Adrenal gland (tissue), 12 donors: Measurements from ENCODE around the gene SPATA18. TPM values are rescaled to one million over a fixed set of nuclear protein-coding genes. Genes with fewer than 3 reads are reported as not detected.
"Not testable (repeated sequence)": the region's sequence is repeated elsewhere in the genome, so short reads cannot be mapped to it uniquely, and the experiment has no call there.

Experiments
- DNase-seq, 7 donors: peaks; one replicate each; pipeline ENCODE4 v3.0.0-alpha.2; 2019 to 2020
- H3K27ac ChIP-seq, 5 donors: fragments of 200-600 bp; sonication (generic) in 4 of 5; 1 replicate in 3 of 5; 2 replicates in 2 of 5; pipeline versions ENCODE4 v1.5.1 to v1.8.0; 2016 to 2020; ENCODE audit warnings: mild to moderate bottlenecking in 1 of 5
- H3K27me3 ChIP-seq: fragments of 200-600 bp; 2 replicates; pipeline ENCODE4 v1.8.0; 2021
- H3K36me3 ChIP-seq, 2 donors: fragments of 200-600 bp; replicated peaks in 1 of 2; 1 replicate in 1 of 2; 2 replicates in 1 of 2; pipeline versions ENCODE4 v1.5.1 to v1.8.0; 2018 to 2022
- H3K4me1 ChIP-seq, 2 donors: fragments of 200-600 bp; replicated peaks in 1 of 2; 1 replicate in 1 of 2; 2 replicates in 1 of 2; pipeline versions ENCODE4 v1.5.1 to v1.8.0; 2018 to 2021
- H3K4me3 ChIP-seq, 4 donors: fragments of 200-600 bp; sonication (generic) in 3 of 4; one replicate each; pipeline ENCODE4 v1.5.1; 2016 to 2018
- H3K9me3 ChIP-seq, 3 donors: fragments of 200-600 bp; sonication (generic) in 1 of 3; replicated peaks in 1 of 3; 1 replicate in 2 of 3; 2 replicates in 1 of 3; pipeline versions ENCODE4 v1.5.1 to v1.8.0; 2016 to 2021
- CTCF ChIP-seq, 6 experiments: fragments of 450-650 bp in 4 of 6; fragments of 200-600 bp in 2 of 6; sonication (generic) in 1 of 6; IDR thresholded peaks; 1 replicate in 5 of 6; 2 replicates in 1 of 6; pipeline versions ENCODE4 v1.5.1 to v1.8.0; 2016 to 2021; ENCODE audit warnings: antibody characterized with exemption in 6 of 6, mild to moderate bottlenecking in 2 of 6, moderate library complexity in 1 of 6
- POLR2A ChIP-seq, 2 donors: fragments of 450-650 bp; IDR thresholded peaks; one replicate each; pipeline ENCODE4 v1.6.1; 2017; ENCODE audit warnings: antibody characterized with exemption in 2 of 2, mild to moderate bottlenecking in 2 of 2, moderate library complexity in 1 of 2
- WGBS, 4 donors: extraction: QIAGEN DNeasy Blood & Tissue Kit in 2 of 4; methylation state at CpG; one replicate each; pipeline versions ENCODE4 v1.1.5 to v1.1.7; 2013 to 2017; 5-methylcytosine and 5-hydroxymethylcytosine counted together
- intact Hi-C, 2 donors: fragments of 100-400 bp; cut with DNase I; formaldehyde crosslinking; loops; one replicate each; pipeline versions ENCODE4 v1.14.1 to v1.15.0; 2022 to 2023
- polyA plus RNA-seq, 3 donors: library from polyadenylated mRNA; stranded (reverse); fragments of 200-250 nt in 2 of 3; fragments of 350-450 nt in 1 of 3; fragmentation: Illumina TruSeq in 1 of 3; extraction: RNeasy Lipid Tissue Mini Kit (QIAGEN cat#74804) in 1 of 3; gene quantifications; one replicate each; pipeline ENCODE4 v1.2.3, GENCODE V29; 2013 to 2014
- total RNA-seq, 9 donors: library from RNA; depleted of rRNA in 4 of 9; stranded (reverse); fragments of >200 nt in 4 of 9; fragments of 120-200 nt in 1 of 9; fragmentation: NEBNext Ultra II Directional in 1 of 9; extraction: Animal tissue kit (Norgen Biotek cat#: 25700) in 1 of 9; gene quantifications; one replicate each; pipeline versions ENCODE4 v1.1.0 to v1.2.4, GENCODE V29; 2013 to 2023
- donor health status: healthy with polysubstance abuse.
- donor health status: Bipolar disorder and iron deficiency.
- donor health status: DM: yes; HTN: yes; CAD: no.
- donor health status: DM: no; HTN: no; CAD: no.
- donor health status: DM: no; HTN: no; CAD: no.
- donor health status: DM: yes; HTN: yes; CAD: no.

Gene SPATA18
- total and polyA plus RNA-seq, 12 donors = 1.2 to 29.2 (median 10.2) TPM

GRCh38 chr4:52116641-52117040 is 65.5 kb downstream of the SPATA18 start:
- 66 to 73% (median 71%) methylated on average over 2 of the region's 2 CpGs for WGBS, 4 donors
- no peak overlapping the region for H3K4me3 ChIP-seq
- H3K4me1 ChIP-seq = no peaks in the 10 kb centered on the region
- H3K36me3 ChIP-seq = no peaks in the 10 kb centered on the region
- H3K9me3 ChIP-seq = no peaks in the 10 kb centered on the region
- TF ChIP-seq POLR2A (IDR thresholded peaks at IDR 0.05) = no peak
- TF ChIP-seq CTCF (IDR thresholded peaks at IDR 0.05) = no peak
- intact Hi-C loops = no loop called here
- no peaks in the 10 kb centered on the region for H3K27me3 ChIP-seq
- no peak overlapping the region for H3K27ac ChIP-seq
- no peak for DNase-seq

- Histone ChIP-seq H3K4me3 (no peak overlapping the region), H3K9me3 (no peaks in the 10 kb centered on the region), H3K4me1 (no peaks in the 10 kb centered on the region), H3K27ac (no peak overlapping the region), H3K27me3 (no peaks in the 10 kb centered on the region), H3K36me3 (no peaks in the 10 kb centered on the region)
- DNase-seq = no peak
- intact Hi-C loops = no loop called here
- WGBS, 4 donors = 57 to 76% (median 71%) methylated on average over 3 of the region's 3 CpGs
- no peak for TF ChIP-seq CTCF (IDR thresholded peaks at IDR 0.05)
- TF ChIP-seq POLR2A (IDR thresholded peaks at IDR 0.05) = no peak
Observed at GRCh38 chr4:52126226-52126625, 75.1 kb downstream of the SPATA18 start.

GRCh38 chr4:52126966-52127365 is 75.9 kb downstream of the SPATA18 start:
- no peak for DNase-seq
- Histone ChIP-seq H3K4me3 (no peak overlapping the region), H3K4me1 (no peaks in the 10 kb centered on the region), H3K9me3 (no peaks in the 10 kb centered on the region), H3K36me3 (no peaks in the 10 kb centered on the region), H3K27ac (no peak overlapping the region), H3K27me3 (no peaks in the 10 kb centered on the region)
- 74 to 76% (median 75%) methylated on average over 5 of the region's 5 CpGs for WGBS, 4 donors
- intact Hi-C loops = no loop called here
- no peak for TF ChIP-seq POLR2A (IDR thresholded peaks at IDR 0.05)
- no peak for TF ChIP-seq CTCF (IDR thresholded peaks at IDR 0.05)

- WGBS, 4 donors = 57 to 66% (median 62%) methylated on average over 3 of the region's 3 CpGs
- no peak overlapping the region for H3K4me3 ChIP-seq
Observed at GRCh38 chr4:52135171-52135570, 84.1 kb downstream of the SPATA18 start.

GRCh38 chr4:52137152-52137551 is 86.0 kb downstream of the SPATA18 start:
- H3K4me3 ChIP-seq, DNase-seq, H3K27me3 ChIP-seq, H3K4me1 ChIP-seq, H3K27ac ChIP-seq, H3K9me3 ChIP-seq, intact Hi-C loops, H3K36me3 ChIP-seq: not testable (repeated sequence)
- WGBS, 4 donors = 0 to 27% (median 13%) methylated on average over 1 of the region's 1 CpG

More at GRCh38 chr4:52135171-52135570, 84.1 kb downstream of the SPATA18 start:
- no peaks in the 10 kb centered on the region for H3K27me3 ChIP-seq
- DNase-seq = no peak
- no peaks in the 10 kb centered on the region for H3K36me3 ChIP-seq
- no peaks in the 10 kb centered on the region for H3K9me3 ChIP-seq
- no peaks in the 10 kb centered on the region for H3K4me1 ChIP-seq
- H3K27ac ChIP-seq = no peak overlapping the region
- intact Hi-C loops = no loop called here
- TF ChIP-seq CTCF (IDR thresholded peaks at IDR 0.05) = no peak
- no peak for TF ChIP-seq POLR2A (IDR thresholded peaks at IDR 0.05)
